ENCODE results near the gene ALDH1A2.

ALDH1A2 gene

GRCh38 chr15:58056015-58056414 is 9.5 kb downstream of the ALDH1A2 start:
- no peak for TF ChIP-seq CTCF (IDR thresholded peaks at IDR 0.05; ENCODE audit: extremely low read depth, insufficient read depth, missing control alignments)
- in situ Hi-C loops (cut with MboI; ENCODE audit: low pct_unique_long_range_greater_than_20kb, low sequenced_read_pairs, unreplicated experiment): no loop called here
- DNase-seq (ENCODE audit: low spot score): no peak

GRCh38 chr15:58053315-58054153 is 12.0 kb downstream of the ALDH1A2 start:
- in situ Hi-C loops (cut with MboI; ENCODE audit: low pct_unique_long_range_greater_than_20kb, low sequenced_read_pairs, unreplicated experiment): no loop called here
- no peak for DNase-seq (ENCODE audit: low spot score)
- TF ChIP-seq CTCF (IDR thresholded peaks at IDR 0.05; ENCODE audit: extremely low read depth, insufficient read depth, missing control alignments): no peak

- in situ Hi-C loops (cut with MboI; ENCODE audit: low pct_unique_long_range_greater_than_20kb, low sequenced_read_pairs, unreplicated experiment): no loop called here
Observed at GRCh38 chr15:58052334-58052733, 13.2 kb downstream of the ALDH1A2 start.

GRCh38 chr15:58049520-58050227 is 15.8 kb downstream of the ALDH1A2 start:
- no peak for TF ChIP-seq CTCF (IDR thresholded peaks at IDR 0.05; ENCODE audit: extremely low read depth, insufficient read depth, missing control alignments)
- no peak for DNase-seq (ENCODE audit: low spot score)
- in situ Hi-C loops (cut with MboI; ENCODE audit: low pct_unique_long_range_greater_than_20kb, low sequenced_read_pairs, unreplicated experiment): no loop called here

More at GRCh38 chr15:58052334-58052733, 13.2 kb downstream of the ALDH1A2 start:
- no peak for TF ChIP-seq CTCF (IDR thresholded peaks at IDR 0.05; ENCODE audit: extremely low read depth, insufficient read depth, missing control alignments)
- no peak for DNase-seq (ENCODE audit: low spot score)

- no peak for TF ChIP-seq CTCF (IDR thresholded peaks at IDR 0.05; ENCODE audit: extremely low read depth, insufficient read depth, missing control alignments)
Observed at GRCh38 chr15:58048261-58048660, 17.2 kb downstream of the ALDH1A2 start.

GRCh38 chr15:58047149-58047548 is 18.4 kb downstream of the ALDH1A2 start:
- in situ Hi-C loops (cut with MboI; ENCODE audit: low pct_unique_long_range_greater_than_20kb, low sequenced_read_pairs, unreplicated experiment): no loop called here
- no peak for TF ChIP-seq CTCF (IDR thresholded peaks at IDR 0.05; ENCODE audit: extremely low read depth, insufficient read depth, missing control alignments)
- DNase-seq (ENCODE audit: low spot score): no peak

More at GRCh38 chr15:58048261-58048660, 17.2 kb downstream of the ALDH1A2 start:
- no peak for DNase-seq (ENCODE audit: low spot score)
- in situ Hi-C loops (cut with MboI; ENCODE audit: low pct_unique_long_range_greater_than_20kb, low sequenced_read_pairs, unreplicated experiment): no loop called here
